ENCODE results near the gene SMAD6. TPM values are rescaled to one million over a fixed set of nuclear protein-coding genes. Genes with fewer than 3 reads are reported as not detected.

Gene SMAD6
- total RNA-seq, 4 donors from 2014 or later = 2.9 to 7.0 (median 6.9) TPM

DNA sequence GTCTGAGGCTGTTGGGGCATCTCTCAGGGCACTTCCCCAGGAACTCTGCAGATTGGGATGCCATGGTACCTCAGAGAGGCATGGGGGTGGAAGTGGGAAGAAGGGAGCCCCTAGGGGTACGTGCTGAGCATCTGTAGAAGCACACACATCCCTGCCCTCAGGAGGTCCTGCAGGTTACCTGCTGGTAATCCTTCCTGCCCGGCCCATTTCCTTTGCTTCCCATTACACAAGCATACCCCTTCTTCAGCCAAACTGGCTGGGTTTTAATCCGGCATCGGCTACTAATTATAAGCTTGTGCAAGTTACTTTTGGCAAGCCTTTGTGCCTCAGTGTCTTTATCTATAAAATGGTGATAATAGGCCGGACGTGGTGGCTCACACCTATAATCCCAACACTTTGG, 3.1 kb upstream of the SMAD6 start:
- Histone ChIP-seq H3K36me3 (no peaks in the 10 kb centered on the region), H3K4me1 (peaks cover 35% of the 10 kb centered on the region), H3K27me3 (peaks cover 14% of the 10 kb centered on the region), H3K4me3 (no peak overlapping the region), H3K9me3 (no peaks in the 10 kb centered on the region), H3K27ac (no peak overlapping the region)
- no peak for DNase-seq (ENCODE audit: low spot score in 2 of 2)
- no peak for TF ChIP-seq POLR2AphosphoS5 (IDR thresholded peaks at IDR 0.05)
- TF ChIP-seq EP300 (IDR thresholded peaks at IDR 0.05) = no peak
- TF ChIP-seq, protein P1, sequence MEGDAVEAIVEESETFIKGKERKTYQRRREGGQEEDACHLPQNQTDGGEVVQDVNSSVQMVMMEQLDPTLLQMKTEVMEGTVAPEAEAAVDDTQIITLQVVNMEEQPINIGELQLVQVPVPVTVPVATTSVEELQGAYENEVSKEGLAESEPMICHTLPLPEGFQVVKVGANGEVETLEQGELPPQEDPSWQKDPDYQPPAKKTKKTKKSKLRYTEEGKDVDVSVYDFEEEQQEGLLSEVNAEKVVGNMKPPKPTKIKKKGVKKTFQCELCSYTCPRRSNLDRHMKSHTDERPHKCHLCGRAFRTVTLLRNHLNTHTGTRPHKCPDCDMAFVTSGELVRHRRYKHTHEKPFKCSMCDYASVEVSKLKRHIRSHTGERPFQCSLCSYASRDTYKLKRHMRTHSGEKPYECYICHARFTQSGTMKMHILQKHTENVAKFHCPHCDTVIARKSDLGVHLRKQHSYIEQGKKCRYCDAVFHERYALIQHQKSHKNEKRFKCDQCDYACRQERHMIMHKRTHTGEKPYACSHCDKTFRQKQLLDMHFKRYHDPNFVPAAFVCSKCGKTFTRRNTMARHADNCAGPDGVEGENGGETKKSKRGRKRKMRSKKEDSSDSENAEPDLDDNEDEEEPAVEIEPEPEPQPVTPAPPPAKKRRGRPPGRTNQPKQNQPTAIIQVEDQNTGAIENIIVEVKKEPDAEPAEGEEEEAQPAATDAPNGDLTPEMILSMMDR (IDR thresholded peaks at IDR 0.05) = no peak
- TF ChIP-seq POLR2A (IDR thresholded peaks at IDR 0.05) = no peak
- WGBS = 78% methylated on average over 6 of the region's 6 CpGs

DNA sequence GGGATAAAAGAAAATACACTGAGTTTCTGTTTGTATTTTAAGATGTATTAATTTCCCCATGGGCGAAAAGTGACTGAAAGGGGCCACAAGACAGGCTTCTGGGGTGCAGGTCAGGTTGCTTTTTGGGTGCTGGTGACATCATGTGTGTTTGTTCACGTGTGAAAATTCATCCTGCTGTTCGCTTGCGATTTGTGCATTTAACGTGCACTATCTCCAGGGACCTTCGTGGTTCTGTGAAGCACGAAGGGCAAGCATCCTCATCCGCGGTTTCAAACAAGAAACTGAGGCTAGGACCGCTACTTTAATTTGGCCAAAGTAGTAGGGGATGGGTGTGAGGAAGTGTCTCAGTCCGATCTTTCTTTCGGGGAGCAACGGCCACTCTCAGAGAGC, 1.6 kb upstream of the SMAD6 start:
- H3K27ac ChIP-seq = peak overlapping the region; percentile 5
- DNase-seq (ENCODE audit: low spot score in 2 of 2) = no peak
- H3K9me3 ChIP-seq = no peaks in the 10 kb centered on the region
- H3K4me3 ChIP-seq = peak overlapping the region; percentile 78
- TF ChIP-seq, protein P1 (IDR thresholded peaks at IDR 0.05) = no peak
- TF ChIP-seq POLR2AphosphoS5 (IDR thresholded peaks at IDR 0.05) (no peak), POLR2A (IDR thresholded peaks at IDR 0.05) (no peak), EP300 (IDR thresholded peaks at IDR 0.05) (no peak)
- peaks cover 16% of the 10 kb centered on the region for H3K27me3 ChIP-seq
- WGBS = 7% methylated on average over 13 of the region's 13 CpGs
- peaks cover 50% of the 10 kb centered on the region for H3K4me1 ChIP-seq
- H3K36me3 ChIP-seq = no peaks in the 10 kb centered on the region

DNA sequence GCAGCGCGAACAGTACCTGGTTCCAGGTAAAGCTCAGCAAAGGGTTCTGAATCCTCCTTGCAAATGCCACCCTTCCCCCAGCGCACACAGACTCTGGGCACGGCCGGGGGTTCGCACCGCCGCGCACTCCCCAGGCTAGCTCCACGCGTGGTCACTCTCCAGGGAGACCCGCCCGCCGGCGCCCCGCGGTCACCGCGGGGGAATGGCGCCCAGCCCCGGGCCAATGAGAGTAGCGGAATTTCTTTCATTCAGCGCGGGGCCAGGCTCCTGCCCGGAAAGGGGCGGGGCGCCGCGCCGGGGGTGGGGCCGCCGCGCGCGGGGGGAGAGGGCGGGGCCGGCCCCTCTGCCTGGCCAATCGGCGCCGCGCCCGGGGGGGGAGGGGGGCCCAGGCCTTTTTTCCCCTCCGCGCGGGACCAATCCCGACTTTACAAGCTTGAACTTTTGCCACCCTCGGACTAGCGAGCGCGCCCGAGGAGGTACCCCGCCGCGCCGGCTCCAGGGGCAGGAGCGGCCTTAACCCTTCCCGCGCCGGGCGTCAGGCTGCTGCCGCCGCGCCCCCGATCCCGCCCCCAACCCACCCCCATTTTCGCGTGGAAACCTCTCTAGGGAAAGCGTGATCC, 1.1 kb upstream of the SMAD6 start:
- H3K27me3 ChIP-seq = peaks cover 16% of the 10 kb centered on the region
- DNase-seq (ENCODE audit: low spot score in 2 of 2) = peak; percentile 96
- TF ChIP-seq POLR2AphosphoS5 (IDR thresholded peaks at IDR 0.05) (no peak), EP300 (IDR thresholded peaks at IDR 0.05) (no peak), POLR2A (IDR thresholded peaks at IDR 0.05) (no peak)
- TF ChIP-seq, protein P1 (IDR thresholded peaks at IDR 0.05) = no peak
- H3K9me3 ChIP-seq = no peaks in the 10 kb centered on the region
- WGBS = 11% methylated on average over 2 of the region's 68 CpGs
- H3K36me3 ChIP-seq = no peaks in the 10 kb centered on the region
- peaks cover 50% of the 10 kb centered on the region for H3K4me1 ChIP-seq
- peak overlapping the region; percentile 86 for H3K27ac ChIP-seq
- peak overlapping the region; percentile 78 for H3K4me3 ChIP-seq

DNA sequence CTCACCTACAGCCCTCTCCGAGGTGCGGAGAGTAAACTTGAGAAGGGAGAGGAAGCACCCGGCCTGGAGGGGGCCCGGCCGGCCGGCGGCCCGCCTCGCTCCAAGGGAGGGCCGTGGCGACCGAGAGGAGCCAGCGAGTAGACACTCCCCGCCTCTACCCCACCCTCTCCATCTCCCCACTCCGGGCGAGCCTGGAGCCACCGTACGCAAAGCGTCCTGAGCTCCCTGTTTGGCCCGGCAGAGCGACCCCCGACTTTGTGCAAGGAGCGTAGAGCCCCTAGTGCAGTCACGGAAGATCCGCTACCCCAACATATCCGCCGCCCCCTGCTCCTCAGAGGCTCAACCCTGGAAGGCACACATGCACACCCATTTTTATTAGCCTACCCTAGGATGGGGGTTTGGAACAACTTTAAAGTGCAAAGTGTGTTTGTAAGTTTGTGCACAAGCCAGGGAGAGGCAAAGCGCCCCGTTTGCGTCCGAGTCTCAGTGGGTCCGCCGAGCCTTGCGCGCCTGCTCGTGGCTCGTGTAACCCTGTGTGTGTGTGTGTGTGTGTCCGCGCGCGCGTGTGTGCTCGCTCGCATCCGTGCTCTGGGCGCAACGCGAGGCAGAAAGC, 508 bp upstream of the SMAD6 start:
- H3K9me3 ChIP-seq = no peaks in the 10 kb centered on the region
- TF ChIP-seq POLR2AphosphoS5 (IDR thresholded peaks at IDR 0.05) (no peak), POLR2A (IDR thresholded peaks at IDR 0.05) (no peak), EP300 (IDR thresholded peaks at IDR 0.05) (no peak)
- TF ChIP-seq, protein P1 (IDR thresholded peaks at IDR 0.05) = no peak
- no peaks in the 10 kb centered on the region for H3K36me3 ChIP-seq
- peaks cover 16% of the 10 kb centered on the region for H3K27me3 ChIP-seq
- H3K4me3 ChIP-seq = peak overlapping the region; percentile 78
- H3K27ac ChIP-seq = peak overlapping the region; percentile 86
- peaks cover 54% of the 10 kb centered on the region for H3K4me1 ChIP-seq
- DNase-seq (ENCODE audit: low spot score in 2 of 2) = no peak
- 0% methylated on average over 19 of the region's 48 CpGs for WGBS

DNA sequence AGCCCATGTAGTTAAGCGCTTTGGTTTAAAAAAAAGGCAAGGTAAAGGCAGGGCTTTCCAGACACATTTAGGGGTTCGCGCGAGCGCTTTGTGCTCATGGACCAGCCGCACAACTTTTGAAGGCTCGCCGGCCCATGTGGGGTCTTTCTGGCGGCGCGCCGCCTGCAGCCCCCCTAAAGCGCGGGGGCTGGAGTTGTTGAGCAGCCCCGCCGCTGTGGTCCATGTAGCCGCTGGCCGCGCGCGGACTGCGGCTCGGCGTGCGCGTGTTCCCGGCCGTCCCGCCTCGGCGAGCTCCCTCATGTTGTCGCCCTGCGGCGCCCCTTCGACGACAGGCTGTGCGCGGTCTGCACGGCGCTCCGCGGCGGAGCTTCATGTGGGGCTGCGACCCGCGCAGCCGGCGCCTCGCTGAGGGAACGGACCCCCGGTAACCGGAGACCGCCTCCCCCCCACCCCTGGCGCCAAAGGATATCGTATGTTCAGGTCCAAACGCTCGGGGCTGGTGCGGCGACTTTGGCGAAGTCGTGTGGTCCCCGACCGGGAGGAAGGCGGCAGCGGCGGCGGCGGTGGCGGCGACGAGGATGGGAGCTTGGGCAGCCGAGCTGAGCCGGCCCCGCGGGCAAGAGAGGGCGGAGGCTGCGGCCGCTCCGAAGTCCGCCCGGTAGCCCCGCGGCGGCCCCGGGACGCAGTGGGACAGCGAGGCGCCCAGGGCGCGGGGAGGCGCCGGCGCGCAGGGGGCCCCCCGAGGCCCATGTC, 927 bp downstream of the SMAD6 start:
- peaks cover 16% of the 10 kb centered on the region for H3K27me3 ChIP-seq
- peak overlapping the region; percentile 86 for H3K27ac ChIP-seq
- H3K4me1 ChIP-seq = peaks cover 65% of the 10 kb centered on the region
- peak overlapping the region; percentile 78 for H3K4me3 ChIP-seq
- 0% methylated on average over 44 of the region's 95 CpGs for WGBS
- DNase-seq (ENCODE audit: low spot score in 2 of 2) = no peak
- H3K9me3 ChIP-seq = no peaks in the 10 kb centered on the region
- no peaks in the 10 kb centered on the region for H3K36me3 ChIP-seq
- TF ChIP-seq, protein P1 (IDR thresholded peaks at IDR 0.05) = no peak
- TF ChIP-seq EP300 (IDR thresholded peaks at IDR 0.05) = no peak
- TF ChIP-seq POLR2A (IDR thresholded peaks at IDR 0.05) = no peak
- no peak for TF ChIP-seq POLR2AphosphoS5 (IDR thresholded peaks at IDR 0.05)
